ENCODE results near the gene NETO1.

The NETO1 gene

DNA sequence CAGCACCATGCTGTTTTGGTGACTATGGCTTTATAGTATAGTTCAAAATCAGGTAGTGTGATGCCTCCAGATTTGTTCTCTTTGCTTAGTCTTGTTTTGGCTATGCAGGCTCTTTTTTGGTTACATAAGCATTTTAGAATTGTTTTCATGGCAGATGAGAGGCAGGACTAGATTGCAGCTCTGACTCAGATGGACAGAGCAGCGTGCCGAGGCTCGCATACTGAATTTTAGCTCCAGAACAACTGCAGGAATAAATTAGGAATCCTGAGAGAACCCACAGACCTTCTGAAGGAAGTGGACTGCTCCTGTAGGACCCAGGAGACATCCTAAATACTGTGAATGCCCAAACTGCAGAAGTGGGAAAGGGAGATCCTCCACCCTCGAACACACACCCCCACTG lies 141.6 kb downstream of the NETO1 start:
- DNase-seq (ENCODE audit: low read depth in 2 of 2) = no peak

DNA sequence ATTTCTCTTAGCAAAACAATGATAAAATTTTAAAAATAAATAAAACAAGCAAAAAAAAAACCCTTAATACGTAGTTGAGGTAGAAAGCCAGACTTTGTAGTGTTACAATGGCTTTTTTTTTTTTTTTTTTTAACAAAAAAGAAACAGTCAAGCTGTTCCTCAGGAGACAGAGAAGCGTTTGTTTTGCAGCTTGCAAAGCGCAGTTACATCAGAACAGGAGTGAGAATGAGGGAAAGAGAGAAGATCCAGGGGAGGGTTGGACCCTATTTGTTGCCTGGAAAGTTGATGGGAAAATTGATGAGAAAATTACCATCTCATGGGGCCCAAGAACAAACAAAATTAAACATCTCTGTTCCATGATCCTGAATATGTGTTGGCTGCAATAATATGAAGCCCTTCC lies 146.5 kb downstream of the NETO1 start:
- no peak for DNase-seq (ENCODE audit: low read depth in 2 of 2)

DNA sequence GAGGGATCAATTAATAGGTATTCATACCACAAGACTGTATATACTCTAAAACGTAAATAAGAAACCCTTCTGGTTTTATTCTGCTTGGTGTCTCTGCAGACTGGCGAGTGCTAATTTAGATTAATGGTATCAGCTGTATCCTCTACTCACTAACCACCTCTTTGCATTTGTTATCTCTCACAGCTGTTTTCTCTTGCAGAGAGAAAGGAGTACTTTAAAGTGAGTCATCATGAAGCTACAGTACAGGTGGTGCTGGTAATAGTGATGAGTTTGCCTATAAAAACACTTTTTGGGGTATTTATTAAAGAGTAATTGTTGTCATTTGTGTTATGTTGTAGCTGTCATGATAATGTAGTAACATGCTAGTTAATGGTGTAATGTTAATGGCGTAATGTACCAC lies 147.7 kb downstream of the NETO1 start:
- DNase-seq (ENCODE audit: low read depth in 2 of 2) = no peak

DNA sequence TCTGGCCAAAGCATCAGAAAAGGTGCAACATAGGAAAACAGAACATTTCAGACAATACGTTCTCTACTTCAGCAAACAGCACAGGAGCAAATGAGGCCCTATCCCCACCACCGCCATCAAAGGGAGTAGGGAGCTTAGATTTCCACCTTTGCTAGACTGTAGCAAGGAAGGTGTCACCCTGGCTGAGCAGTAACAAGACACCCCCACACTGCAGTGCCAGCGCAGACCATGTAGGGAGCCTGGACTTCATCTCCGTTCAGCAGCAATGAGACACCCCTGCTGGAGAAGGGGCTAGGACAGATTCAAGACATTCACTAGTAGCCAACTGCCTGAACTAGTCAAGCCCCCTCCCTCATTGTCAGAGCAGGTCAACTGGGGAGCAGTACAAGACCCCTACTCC lies 163.6 kb downstream of the NETO1 start:
- no peak for DNase-seq (ENCODE audit: low read depth in 2 of 2)

DNA sequence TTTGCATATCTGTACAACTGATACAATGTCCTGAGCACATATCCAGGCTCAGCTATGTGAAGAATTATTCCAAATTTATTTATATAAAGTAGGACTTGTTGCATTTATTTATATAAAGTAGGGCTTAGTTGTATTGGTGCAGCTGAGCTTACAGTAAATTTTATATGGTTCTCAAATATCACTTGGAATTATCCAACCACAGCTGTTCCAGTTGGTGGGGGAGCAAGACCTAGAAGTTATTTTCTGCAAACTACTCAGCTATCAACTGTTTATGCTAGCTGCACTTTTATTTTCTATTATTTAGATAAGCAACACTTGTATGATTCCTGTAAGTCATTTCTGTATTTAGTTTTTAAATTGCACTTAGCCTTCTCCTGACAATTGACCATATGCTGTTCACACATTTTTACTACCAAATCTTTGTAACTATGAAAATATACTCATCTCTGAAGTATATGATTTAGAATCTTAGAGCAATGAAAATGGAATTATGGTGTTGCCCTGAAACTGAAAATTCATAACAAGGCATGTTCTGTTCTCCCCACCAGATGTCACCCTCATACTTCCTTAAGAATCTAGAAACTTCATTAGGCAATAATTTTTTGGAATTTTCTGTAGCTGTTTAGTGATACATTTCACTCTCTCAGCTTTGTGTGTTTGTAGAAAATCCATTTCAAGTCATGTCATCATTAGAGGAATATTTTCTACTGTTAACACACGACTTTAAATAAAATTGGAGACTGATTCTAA lies 166.7 kb downstream of the NETO1 start:
- no peak for DNase-seq (ENCODE audit: low read depth in 2 of 2)

DNA sequence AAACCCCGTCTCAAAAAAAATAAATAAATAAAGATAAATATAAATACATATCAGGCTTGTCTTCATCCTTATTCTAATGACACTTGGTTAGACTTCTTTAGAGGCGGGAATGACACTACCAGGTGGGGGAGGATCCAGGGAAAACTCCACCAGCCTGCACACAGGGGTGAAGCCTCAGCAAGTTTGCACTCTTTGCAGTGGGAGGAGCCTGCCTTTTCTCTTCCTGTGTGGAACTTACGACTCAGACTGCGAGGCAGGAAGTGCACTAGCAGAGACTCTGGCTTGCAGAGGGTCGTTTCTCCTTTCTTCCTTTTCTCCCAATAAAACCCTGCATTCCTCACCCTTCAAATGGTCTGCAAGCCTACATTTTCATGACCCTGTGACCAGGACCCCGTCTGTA lies 170.1 kb downstream of the NETO1 start:
- DNase-seq (ENCODE audit: low read depth in 2 of 2) = no peak

DNA sequence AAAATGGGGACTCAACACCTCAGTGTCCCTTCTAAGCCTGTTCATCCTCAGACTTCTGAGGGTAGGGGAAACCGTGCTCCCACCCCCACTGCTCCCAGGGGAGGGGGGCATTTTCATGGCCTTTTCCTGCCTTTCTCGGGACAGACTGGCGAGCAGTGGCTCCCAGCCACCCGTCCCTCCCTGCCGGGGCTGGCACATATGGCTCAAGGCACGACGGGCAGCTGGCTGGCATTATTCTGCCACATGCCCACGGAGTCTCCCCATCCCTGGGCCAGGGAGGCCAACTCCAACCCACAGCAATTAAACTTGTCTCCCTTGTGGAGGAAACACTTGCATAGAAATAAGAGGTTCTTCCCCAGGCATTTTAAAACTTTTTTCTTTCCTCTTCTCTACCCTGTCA lies 175.2 kb downstream of the NETO1 start:
- no peak for DNase-seq (ENCODE audit: low read depth in 2 of 2)
